RWPE2 (cell line): Measurements from ENCODE around the gene PTPN22.
A peak's percentile ranks its signal among the peaks of the same experiment; 100 is the strongest.

Experiments used
- ATAC-seq: fragments of 200-7000 bp; cut with Tn5 transposase; 3 replicates; pipeline ENCODE4 v1.9.1; 2021; ENCODE audit warnings: low read depth
- DNase-seq: peaks from one replicate; pipeline ENCODE4 v3.0.0-alpha.2; 2020; ENCODE audit warnings: low spot score
- H3K27ac ChIP-seq: fragments of 450-650 bp; 2 replicates; pipeline ENCODE4 v1.5.1; 2017; ENCODE audit warnings: mild to moderate bottlenecking; ENCODE audit not compliant: poor library complexity, severe bottlenecking
- H3K27me3 ChIP-seq: fragments of 250-450 bp; sonication (Bioruptor Pico); 2 replicates; pipeline ENCODE4 v1.5.1; 2021; ENCODE audit warnings: mild to moderate bottlenecking, moderate library complexity; ENCODE audit not compliant: insufficient read depth, poor library complexity, severe bottlenecking
- H3K36me3 ChIP-seq: fragments of 250-450 bp; sonication (Bioruptor Pico); 2 replicates; pipeline ENCODE4 v1.5.1; 2020; ENCODE audit warnings: low read depth, mild to moderate bottlenecking, moderate library complexity
- H3K4me1 ChIP-seq: fragments of 250-450 bp; sonication (Bioruptor Pico); 2 replicates; pipeline ENCODE4 v1.5.1; 2021; ENCODE audit warnings: mild to moderate bottlenecking, moderate library complexity; ENCODE audit not compliant: insufficient read depth, poor library complexity, severe bottlenecking
- H3K4me3 ChIP-seq: fragments of 250-450 bp; sonication (Bioruptor Pico); 2 replicates; pipeline ENCODE4 v1.5.1; 2021; ENCODE audit warnings: mild to moderate bottlenecking, moderate library complexity; ENCODE audit not compliant: severe bottlenecking
- H3K9me3 ChIP-seq: fragments of 250-450 bp; sonication (Bioruptor Pico); 2 replicates; pipeline ENCODE4 v1.5.1; 2021; ENCODE audit warnings: mild to moderate bottlenecking, moderate library complexity; ENCODE audit not compliant: severe bottlenecking
- CTCF ChIP-seq: fragments of 450-650 bp; IDR thresholded peaks from one replicate; pipeline ENCODE4 v1.5.1; 2017; ENCODE audit warnings: mild to moderate bottlenecking, moderate library complexity; ENCODE audit not compliant: poor library complexity, severe bottlenecking

Gene PTPN22

GRCh38 chr1:113846391-113847035 lies 25.0 kb downstream of the PTPN22 start:
- no peak overlapping the region for H3K4me3 ChIP-seq
- ATAC-seq = no peak
- no peak for DNase-seq
- H3K9me3 ChIP-seq = no peaks in the 10 kb centered on the region
- H3K4me1 ChIP-seq = no peaks in the 10 kb centered on the region
- H3K27ac ChIP-seq = no peak overlapping the region
- no peaks in the 10 kb centered on the region for H3K36me3 ChIP-seq
- H3K27me3 ChIP-seq = no peaks in the 10 kb centered on the region
- no peak for TF ChIP-seq CTCF

GRCh38 chr1:113836534-113836933 lies 35.0 kb downstream of the PTPN22 start:
- Histone ChIP-seq H3K9me3 (no peaks in the 10 kb centered on the region), H3K4me1 (peaks cover 14% of the 10 kb centered on the region), H3K4me3 (no peak overlapping the region), H3K27ac (no peak overlapping the region), H3K36me3 (no peaks in the 10 kb centered on the region), H3K27me3 (no peaks in the 10 kb centered on the region)
- no peak for TF ChIP-seq CTCF
- ATAC-seq (no peak), DNase-seq (no peak)

GRCh38 chr1:113835686-113836290 lies 35.7 kb downstream of the PTPN22 start:
- Histone ChIP-seq H3K36me3 (no peaks in the 10 kb centered on the region), H3K4me1 (peaks cover 14% of the 10 kb centered on the region), H3K4me3 (no peak overlapping the region), H3K9me3 (no peaks in the 10 kb centered on the region), H3K27me3 (no peaks in the 10 kb centered on the region), H3K27ac (no peak overlapping the region)
- no peak for ATAC-seq
- peak; percentile 82 for TF ChIP-seq CTCF
- DNase-seq = no peak

GRCh38 chr1:113834716-113835115 lies 36.8 kb downstream of the PTPN22 start:
- peaks cover 14% of the 10 kb centered on the region for H3K4me1 ChIP-seq
- DNase-seq = no peak
- H3K36me3 ChIP-seq = no peaks in the 10 kb centered on the region

More at GRCh38 chr1:113834716-113835115, 36.8 kb downstream of the PTPN22 start:
- H3K4me3 ChIP-seq = no peak overlapping the region
- peak overlapping the region; percentile 29 for H3K27ac ChIP-seq
- no peak for TF ChIP-seq CTCF
- no peaks in the 10 kb centered on the region for H3K27me3 ChIP-seq
- H3K9me3 ChIP-seq = no peaks in the 10 kb centered on the region
- peak; percentile 36; the same call in 1 of the 3 replicates for ATAC-seq
